Endothelial cell of umbilical vein (primary cell): ENCODE measurements around the gene CCDC142. TPM values are rescaled to one million over a fixed set of nuclear protein-coding genes. Genes with fewer than 3 reads are reported as not detected.

Experiments
- BruUV-seq: library from RNA; stranded (reverse); fragments of 400-500 nt; replicated peaks from 2 replicates; lab custom pipeline; 2021; lab: Mats Ljungman, UMichigan
- CTCF ChIA-PET: fragments of 300-600, 350-600 bp; sonication (Branson Sonifier 250); formaldehyde crosslinking; loops from one replicate; lab custom pipeline; 2021; ENCODE audit warnings: antibody characterized with exemption, inconsistent platforms; lab: Charles Lee
- POLR2A ChIA-PET: fragments of 300-600, 350-600 bp; sonication (Branson Sonifier 250); formaldehyde crosslinking; loops from one replicate; lab custom pipeline; 2021; ENCODE audit warnings: antibody characterized with exemption, inconsistent platforms; lab: Charles Lee
- DNase-seq: peaks from one replicate; pipeline ENCODE4 v3.0.0-alpha.2; 2011; ENCODE audit warnings: low read depth, low spot score
- FAIRE-seq: peaks from 2 replicates; lab custom pipeline; 2011; peaks lifted over from hg19 to GRCh38; lab: Jason Lieb, UNC
- H2AFZ ChIP-seq: 2 replicates; pipeline ENCODE4 v1.6.0; 2012; ENCODE audit warnings: low read depth, low read length, control low read depth, inconsistent platforms
- H3K27ac ChIP-seq: 2 replicates; pipeline ENCODE4 v1.5.1; 2011; ENCODE audit warnings: low read depth, mild to moderate bottlenecking, control low read depth, low read length, moderate library complexity; ENCODE audit not compliant: insufficient read depth
- H3K27me3 ChIP-seq, 2 experiments: 2 replicates each; pipeline versions ENCODE4 v1.6.0 to v1.6.1; 2011; ENCODE audit warnings: low read length in 2 of 2, mixed read lengths in 1 of 2; ENCODE audit not compliant: control insufficient read depth in 2 of 2, insufficient read depth in 2 of 2
- H3K36me3 ChIP-seq, 2 experiments: 2 replicates in 1 of 2; 3 replicates in 1 of 2; pipeline ENCODE4 v1.5.1; 2011; ENCODE audit warnings: low read length in 2 of 2, mild to moderate bottlenecking in 1 of 2, moderate library complexity in 1 of 2; ENCODE audit not compliant: control insufficient read depth in 2 of 2, insufficient read depth in 2 of 2; ENCODE audit errors: extremely low read depth in 1 of 2
- H3K4me1 ChIP-seq: 3 replicates; pipeline ENCODE4 v1.5.1; 2011; ENCODE audit warnings: mild to moderate bottlenecking, low read length; ENCODE audit not compliant: control insufficient read depth, insufficient read depth; ENCODE audit errors: extremely low read depth
- H3K4me2 ChIP-seq: 2 replicates; pipeline ENCODE4 v1.6.1; 2011; ENCODE audit warnings: low read length, control low read depth, mixed read lengths; ENCODE audit not compliant: insufficient read depth
- H3K4me3 ChIP-seq, 3 experiments: fragments of 200-600 bp in 1 of 3; sonication (generic), shearing (Covaris generic) in 1 of 3; replicated peaks in 1 of 3; 2 replicates each; pipeline ENCODE4 v1.5.1; 2011 to 2016; ENCODE audit warnings: control low read depth in 3 of 3, low read length in 3 of 3, mild to moderate bottlenecking in 2 of 3, inconsistent platforms in 1 of 3, low read depth in 1 of 3, moderate library complexity in 1 of 3; ENCODE audit not compliant: insufficient read depth in 1 of 3
- H3K79me2 ChIP-seq: 2 replicates; pipeline ENCODE4 v1.6.0; 2012; ENCODE audit warnings: low read length, inconsistent platforms; ENCODE audit not compliant: control insufficient read depth, insufficient read depth
- H3K9ac ChIP-seq: replicated peaks from 2 replicates; pipeline ENCODE3; 2011; ENCODE audit warnings: low read length, control low read depth; ENCODE audit not compliant: insufficient read depth; ENCODE audit errors: extremely low read depth
- H3K9me1 ChIP-seq: replicated peaks from 3 replicates; pipeline ENCODE4 v1.6.0; 2011; ENCODE audit warnings: mild to moderate bottlenecking, low read length; ENCODE audit not compliant: control insufficient read depth, insufficient read depth; ENCODE audit errors: extremely low read depth
- H3K9me3 ChIP-seq: replicated peaks from 2 replicates; pipeline ENCODE4 v1.5.1; 2012; ENCODE audit warnings: low read length, inconsistent platforms; ENCODE audit not compliant: control insufficient read depth, insufficient read depth
- H4K20me1 ChIP-seq: replicated peaks from 2 replicates; pipeline ENCODE3; 2011; ENCODE audit warnings: mild to moderate bottlenecking, low read length; ENCODE audit not compliant: control insufficient read depth, insufficient read depth; ENCODE audit errors: extremely low read depth
- CTCF ChIP-seq, 2 donors: IDR thresholded peaks; 1 replicate in 1 of 2; 2 replicates in 1 of 2; pipeline ENCODE4 v1.5.1; 2011; ENCODE audit warnings: low read length in 2 of 2, mild to moderate bottlenecking in 2 of 2, moderate library complexity in 2 of 2, control low read depth in 1 of 2, inconsistent platforms in 1 of 2, low read depth in 1 of 2; ENCODE audit not compliant: insufficient read depth in 1 of 2; ENCODE audit errors: extremely low read depth in 1 of 2
- FOS ChIP-seq: IDR thresholded peaks from 2 replicates; pipeline ENCODE4 v1.6.1; 2011; ENCODE audit warnings: mild to moderate bottlenecking, low read length, moderate library complexity, borderline replicate concordance; ENCODE audit not compliant: insufficient read depth
- MAX ChIP-seq: IDR thresholded peaks from 2 replicates; pipeline ENCODE4 v1.6.1; 2011; ENCODE audit not compliant: insufficient read depth, insufficient read length
- dilution Hi-C: fragments of 300-500 bp; cut with MboI; formaldehyde crosslinking; loops from one replicate; pipeline ENCODE4 v1.15.0; 2019; ENCODE audit warnings: low sequenced_read_pairs; ENCODE audit not compliant: extremely low pct_ligation_motif_present
- intact Hi-C: fragments of 100-400 bp; cut with micrococcal nuclease; formaldehyde crosslinking; loops from one replicate; pipeline ENCODE4 v1.10.0; 2022
- polyA plus RNA-seq, 4 experiments: library from polyadenylated mRNA; depleted of rRNA in 3 of 4; stranded (reverse) in 3 of 4; unstranded in 1 of 4; fragments of >200 nt; gene quantifications; 2 replicates each; pipeline versions ENCODE4 v1.2.1 to v1.2.3, GENCODE V29; 2011 to 2012; ENCODE audit warnings: missing spikeins in 1 of 4
- total RNA-seq: library from RNA; stranded (reverse); gene quantifications from 2 replicates; pipeline ENCODE4 v1.2.3, GENCODE V29; 2021

The CCDC142 gene
- total and polyA plus RNA-seq, 2 donors (not counting 3 experiments of a cell fraction or from before 2014, with no cell fraction given): 12.8 to 23.8 TPM

GRCh38 chr2:74532222-74532621, 49.4 kb upstream of the CCDC142 start:
- DNase-seq: peak; percentile 45

More at GRCh38 chr2:74532222-74532621, 49.4 kb upstream of the CCDC142 start:
- peaks cover 20% of the 10 kb centered on the region for H3K4me1 ChIP-seq
- no peak overlapping the region for H3K9ac ChIP-seq
- intact Hi-C loops: loop anchor here (2.0 to 5.0 kb wide), 3 partner anchors 35 to 281 kb away; partner anchors contain the start of gene LBX2
- dilution Hi-C loops: no loop called here
- H3K27ac ChIP-seq: no peak overlapping the region
- H3K4me2 ChIP-seq: no peak overlapping the region
- H2AFZ ChIP-seq: no peak overlapping the region
- no peaks in the 10 kb centered on the region for H4K20me1 ChIP-seq
- no TSS peak for BruUV-seq
- H3K79me2 ChIP-seq: peaks cover 19% of the 10 kb centered on the region
- no peaks in the 10 kb centered on the region for H3K9me1 ChIP-seq
- ChIA-PET CTCF (interaction anchor here (0.5 to 5.2 kb wide), 26 partner anchors 13 to 708 kb away, joined by 3 to 82 read pairs (median 5); partner anchors contain the start of genes CCDC142, LBX2, MOGS and PCGF1), POLR2A (no interaction called here)
- TF ChIP-seq MAX: no peak
- no peak for TF ChIP-seq FOS
- peak; percentile 5 to 11 for TF ChIP-seq CTCF (IDR thresholded peaks at IDR 0.05; ENCODE audit: extremely low read depth in 1 of 2, insufficient read depth in 1 of 2, low read depth in 1 of 2, low read length in 2 of 2)
- FAIRE-seq: peak; percentile 75
- H3K9me3 ChIP-seq: no peaks in the 10 kb centered on the region
- H3K4me3 ChIP-seq: no peak overlapping the region
- H3K36me3 ChIP-seq: peaks cover 4 to 14% of the 10 kb centered on the region in 2 experiments
- H3K27me3 ChIP-seq: no peaks in the 10 kb centered on the region
